GM18508 (cell line): Measurements from ENCODE around the gene PRKG2.
"Not testable (repeated sequence)": the region's sequence is repeated elsewhere in the genome, so short reads cannot be mapped to it uniquely, and the experiment has no call there.

Source experiments
- ATAC-seq: cut with Tn5 transposase; IDR thresholded peaks from one replicate; pipeline ENCODE4 v1.9.1; 2021; ENCODE audit warnings: moderate number of reproducible peaks; ENCODE audit not compliant: insufficient read depth, unreplicated experiment

PRKG2 gene, protein sequence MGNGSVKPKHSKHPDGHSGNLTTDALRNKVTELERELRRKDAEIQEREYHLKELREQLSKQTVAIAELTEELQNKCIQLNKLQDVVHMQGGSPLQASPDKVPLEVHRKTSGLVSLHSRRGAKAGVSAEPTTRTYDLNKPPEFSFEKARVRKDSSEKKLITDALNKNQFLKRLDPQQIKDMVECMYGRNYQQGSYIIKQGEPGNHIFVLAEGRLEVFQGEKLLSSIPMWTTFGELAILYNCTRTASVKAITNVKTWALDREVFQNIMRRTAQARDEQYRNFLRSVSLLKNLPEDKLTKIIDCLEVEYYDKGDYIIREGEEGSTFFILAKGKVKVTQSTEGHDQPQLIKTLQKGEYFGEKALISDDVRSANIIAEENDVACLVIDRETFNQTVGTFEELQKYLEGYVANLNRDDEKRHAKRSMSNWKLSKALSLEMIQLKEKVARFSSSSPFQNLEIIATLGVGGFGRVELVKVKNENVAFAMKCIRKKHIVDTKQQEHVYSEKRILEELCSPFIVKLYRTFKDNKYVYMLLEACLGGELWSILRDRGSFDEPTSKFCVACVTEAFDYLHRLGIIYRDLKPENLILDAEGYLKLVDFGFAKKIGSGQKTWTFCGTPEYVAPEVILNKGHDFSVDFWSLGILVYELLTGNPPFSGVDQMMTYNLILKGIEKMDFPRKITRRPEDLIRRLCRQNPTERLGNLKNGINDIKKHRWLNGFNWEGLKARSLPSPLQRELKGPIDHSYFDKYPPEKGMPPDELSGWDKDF

DNA sequence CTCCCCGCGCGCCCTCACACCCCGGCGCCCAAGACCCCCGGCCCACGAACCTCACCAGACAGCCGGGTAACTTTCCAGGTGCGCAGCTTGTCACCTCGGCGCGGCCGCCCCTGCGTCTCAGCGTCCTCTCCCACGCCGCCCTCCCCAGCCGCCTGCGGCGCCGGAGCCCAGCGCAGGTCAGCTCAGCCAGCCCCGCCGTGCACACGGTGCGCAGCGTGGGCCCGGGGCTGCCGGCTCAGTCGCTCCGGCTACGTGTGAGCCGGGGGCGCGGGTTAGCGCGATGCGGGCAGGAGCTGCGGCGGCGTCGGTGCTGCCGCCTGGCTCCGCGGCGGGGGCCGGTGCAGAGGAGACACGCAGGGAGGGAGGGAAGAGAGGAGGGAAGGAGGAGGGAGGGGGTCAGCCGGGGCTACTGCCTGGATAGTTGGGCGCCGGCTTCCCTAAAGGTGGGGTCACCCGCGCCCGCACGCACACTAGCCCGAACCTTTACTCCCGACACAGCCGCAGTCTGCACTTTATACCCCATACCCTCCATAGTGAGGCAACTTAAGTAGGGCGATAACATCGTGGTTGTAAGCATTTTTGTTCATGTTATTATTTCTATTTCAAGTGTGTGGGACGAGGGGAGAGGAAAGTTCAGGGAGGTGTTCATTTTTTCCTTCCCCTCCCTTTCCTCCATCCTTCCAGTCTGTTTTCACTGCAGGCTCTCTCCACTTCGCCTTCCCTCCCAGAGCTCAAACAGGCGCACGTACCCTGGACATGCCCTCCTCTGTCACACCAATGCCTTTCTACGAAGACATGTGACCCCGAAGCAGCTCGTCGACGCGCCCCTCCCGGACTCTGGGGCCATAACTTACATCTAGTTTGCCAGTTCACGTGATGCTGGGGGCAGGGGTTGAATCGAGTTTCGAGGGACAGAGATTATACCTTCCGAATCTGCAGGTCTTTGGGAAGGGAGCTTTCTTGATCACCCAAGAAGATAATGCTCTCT, at the start of gene PRKG2:
PRKG2 (minus strand) TSS at position 342 of the 988 bp plus-strand sequence. CDS start 10,175 bp downstream, outside the sequence.
- ATAC-seq: no peak

DNA sequence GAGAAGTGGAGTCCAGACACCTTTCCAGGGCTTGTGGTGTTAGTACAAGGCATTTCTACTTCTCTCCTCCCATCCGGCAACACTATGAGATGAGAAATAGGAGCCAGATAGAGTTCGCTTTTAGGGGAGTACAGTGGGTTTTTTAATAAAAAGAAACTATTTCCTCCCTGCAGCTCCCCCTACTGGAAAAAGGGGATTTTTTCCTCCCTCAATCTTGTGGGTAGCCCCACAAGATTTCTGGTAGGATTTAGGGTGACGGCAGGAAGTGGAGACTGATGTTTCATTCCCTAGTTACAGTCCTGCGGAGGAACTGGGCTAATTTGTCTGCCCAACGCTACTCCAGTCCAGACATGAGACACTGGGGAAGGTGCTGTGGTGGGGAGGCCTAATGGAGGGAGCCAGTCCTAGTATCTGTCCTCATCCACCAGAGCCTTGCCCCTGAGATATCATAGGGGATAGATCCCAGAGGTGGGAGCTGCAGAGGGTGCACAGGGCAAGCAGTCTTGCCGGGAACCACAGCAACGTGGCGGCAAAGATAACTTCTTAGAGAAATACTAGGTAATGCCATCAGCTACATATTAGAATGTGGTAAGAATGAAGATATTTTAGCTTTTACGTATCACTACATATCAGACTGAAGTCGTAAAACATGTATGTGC, 45.5 kb upstream of the PRKG2 start:
- no peak for ATAC-seq

DNA sequence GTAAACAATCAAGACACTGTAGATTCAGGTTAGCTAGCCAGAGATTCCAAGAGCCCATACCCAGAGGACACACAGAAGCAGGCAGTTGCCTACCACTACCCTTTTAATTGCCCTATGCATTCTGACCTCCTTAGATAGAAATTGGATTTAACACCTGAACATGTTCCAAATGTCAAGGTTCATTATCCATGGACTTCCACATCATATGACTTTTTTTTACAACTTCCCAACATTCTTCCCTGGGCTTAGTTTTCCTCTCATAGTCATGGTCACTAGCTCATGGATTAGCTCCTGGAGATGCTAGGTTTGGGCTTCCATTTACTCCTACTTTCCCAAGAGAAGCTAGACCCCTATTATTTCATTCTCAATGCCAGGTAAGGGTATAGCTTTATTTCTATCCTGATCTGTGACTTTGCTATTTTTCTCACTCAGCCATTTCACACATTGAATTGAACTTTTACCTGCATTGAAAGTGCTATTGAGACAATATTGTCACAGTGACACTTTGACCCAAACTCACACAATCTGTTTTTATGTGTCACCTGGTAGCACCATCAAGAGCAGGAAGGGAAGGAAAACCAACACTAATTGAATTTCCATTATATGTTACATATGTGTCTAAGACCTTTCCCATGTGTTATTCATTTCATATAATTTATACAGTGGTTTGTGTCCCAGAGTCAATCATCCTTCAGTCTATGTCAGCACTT, 44.0 kb upstream of the PRKG2 start:
- no peak for ATAC-seq

DNA sequence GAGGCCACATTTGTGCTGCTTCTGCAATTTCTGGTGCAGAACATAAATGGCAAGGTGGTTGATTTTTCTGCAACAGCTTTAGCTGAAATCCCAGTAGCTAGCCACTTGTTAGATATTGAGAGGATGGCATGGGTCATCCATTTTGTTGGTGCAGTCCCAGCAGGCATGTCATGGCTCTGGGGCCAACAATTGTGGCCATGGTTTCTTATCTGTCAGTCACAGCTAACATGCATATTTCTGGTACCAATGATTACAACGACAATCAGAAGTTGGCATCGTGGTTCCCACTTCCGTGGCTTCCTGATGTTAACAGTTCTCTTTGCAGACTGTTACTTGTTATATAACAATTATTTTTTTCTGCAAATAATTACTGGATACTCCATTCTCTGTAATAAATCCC, 42.8 kb upstream of the PRKG2 start:
- ATAC-seq: no peak

DNA sequence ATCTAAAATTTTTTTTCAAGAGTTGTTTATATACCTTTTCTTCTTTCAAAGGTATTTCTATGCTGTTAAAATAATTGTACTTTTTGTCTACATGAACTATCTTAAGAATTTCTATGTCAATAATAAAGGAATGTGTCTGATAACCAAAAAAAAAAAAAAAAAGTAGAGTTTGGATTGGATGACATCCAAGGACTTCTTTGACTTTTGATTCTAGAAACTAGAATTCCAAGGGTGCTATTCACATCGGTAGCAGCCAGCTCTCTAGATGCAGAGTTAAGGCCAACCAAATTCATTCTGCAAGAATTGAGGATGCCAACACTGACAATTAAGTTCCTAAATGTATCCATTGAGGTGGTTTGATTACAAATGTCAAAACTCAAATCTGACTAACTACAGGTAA, 42.0 kb upstream of the PRKG2 start:
- no peak for ATAC-seq

DNA sequence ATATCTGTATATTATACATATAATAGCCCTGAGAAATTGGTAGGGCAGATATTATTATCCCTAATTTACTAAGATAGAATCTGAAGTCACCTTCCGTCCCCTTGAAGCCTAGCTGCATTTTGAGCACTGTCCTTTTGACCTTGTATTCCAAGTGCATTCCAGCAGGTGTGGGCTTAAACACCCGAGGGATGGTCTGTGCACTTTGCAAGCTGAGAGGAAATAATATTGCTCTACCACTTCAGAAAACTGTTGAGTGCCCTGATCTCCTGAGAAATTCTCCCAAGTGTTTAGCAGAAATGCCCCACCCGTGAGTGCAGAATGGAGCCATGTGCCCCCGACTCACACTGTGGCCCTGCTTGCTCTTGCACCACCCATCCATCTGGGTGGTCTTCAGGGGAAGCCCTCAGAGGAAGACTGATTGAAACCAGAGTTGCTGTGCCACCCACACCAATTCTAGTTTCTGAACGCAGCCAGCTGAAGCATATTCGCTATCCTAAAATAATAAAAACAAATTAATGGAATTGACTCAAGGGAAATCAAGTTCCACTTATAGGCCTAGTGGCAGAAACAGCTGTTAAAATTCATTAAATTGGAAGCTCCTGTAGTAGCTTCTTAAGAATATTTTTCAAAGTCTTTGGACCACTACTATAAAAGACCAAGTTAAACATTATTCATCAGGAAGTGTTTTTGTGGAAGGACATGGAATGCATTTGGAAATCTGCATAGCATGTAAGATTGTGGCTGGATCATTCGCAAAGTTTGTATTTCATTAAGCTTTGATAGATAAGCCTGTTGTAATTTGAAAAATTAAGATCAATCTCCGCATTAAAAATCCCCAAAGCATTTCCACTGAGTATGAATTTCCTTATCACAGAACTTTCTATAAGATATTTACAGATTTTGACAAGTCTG, 41.3 kb upstream of the PRKG2 start:
- ATAC-seq: no peak

DNA sequence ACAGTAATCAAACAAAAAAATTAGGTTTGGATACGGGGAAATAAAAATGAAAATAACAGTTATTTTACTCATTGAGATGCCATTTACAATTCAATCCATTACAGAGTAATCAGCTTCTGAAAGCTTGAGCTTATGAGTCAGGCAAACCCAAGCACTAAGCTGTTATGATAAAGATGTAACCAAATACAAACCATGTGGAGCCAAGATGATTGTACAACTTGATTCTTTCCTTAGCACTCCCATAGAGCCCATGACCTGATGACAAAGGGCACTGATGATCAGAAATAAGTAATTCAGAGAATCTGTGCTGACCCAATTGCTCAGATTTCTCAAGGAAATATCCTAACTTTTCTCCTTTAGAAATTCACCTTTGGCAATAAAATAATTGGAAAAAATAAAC, 40.5 kb upstream of the PRKG2 start:
- ATAC-seq: no peak

DNA sequence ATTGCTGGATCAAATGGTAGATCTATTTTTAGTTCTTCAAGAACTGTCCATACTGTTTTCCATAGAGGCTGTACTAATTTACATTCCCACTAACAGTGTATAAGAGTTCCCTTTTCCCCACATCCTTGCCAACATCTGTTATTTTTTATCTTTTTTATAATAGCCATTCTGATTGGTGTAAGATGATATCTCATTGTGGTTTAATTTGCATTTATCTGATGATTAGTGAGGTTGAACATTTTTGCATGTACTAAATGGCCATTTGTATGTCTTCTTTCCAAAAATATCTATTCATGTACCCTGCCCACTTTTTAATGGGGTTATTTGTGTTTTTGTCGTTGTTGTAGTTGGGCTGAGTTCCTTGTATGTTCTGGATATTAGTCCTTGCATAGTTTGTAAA, 35.4 kb upstream of the PRKG2 start:
- no peak for ATAC-seq

DNA sequence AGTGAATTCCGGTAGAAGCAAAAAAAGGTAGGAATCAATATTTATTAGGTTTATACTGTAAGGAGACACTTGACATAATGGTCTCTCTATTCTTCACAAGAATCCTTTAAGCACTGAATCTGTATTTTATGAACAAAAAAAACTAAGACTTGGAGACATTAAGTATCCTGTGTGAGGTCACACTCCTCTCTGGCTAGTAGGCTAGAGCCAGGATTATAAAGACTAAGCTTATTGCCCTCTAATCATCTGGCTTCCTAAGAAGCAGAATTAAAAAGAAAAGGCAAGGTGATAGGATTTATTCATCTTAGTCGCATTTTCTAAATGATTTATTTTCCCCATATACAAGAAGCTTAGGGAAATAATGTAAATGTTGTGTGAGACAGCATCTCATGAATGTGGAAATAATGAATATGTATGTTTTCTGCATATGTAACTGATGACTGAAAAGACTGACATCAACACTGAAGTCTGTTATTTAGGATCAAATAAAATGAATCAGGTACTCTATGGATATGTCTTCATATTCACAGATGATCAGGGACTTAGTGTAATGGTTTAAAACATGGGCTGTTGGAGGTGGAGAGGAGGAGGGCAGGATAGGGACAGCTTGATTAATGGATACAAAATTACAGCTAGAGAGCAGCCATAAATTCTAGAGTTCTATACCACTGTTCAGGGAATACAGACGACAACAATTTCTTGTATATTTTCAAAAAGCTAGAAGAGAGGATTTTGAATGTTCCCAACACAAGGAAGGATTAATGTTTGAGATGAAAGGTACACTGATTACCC, 30.4 kb upstream of the PRKG2 start:
- ATAC-seq: no peak

DNA sequence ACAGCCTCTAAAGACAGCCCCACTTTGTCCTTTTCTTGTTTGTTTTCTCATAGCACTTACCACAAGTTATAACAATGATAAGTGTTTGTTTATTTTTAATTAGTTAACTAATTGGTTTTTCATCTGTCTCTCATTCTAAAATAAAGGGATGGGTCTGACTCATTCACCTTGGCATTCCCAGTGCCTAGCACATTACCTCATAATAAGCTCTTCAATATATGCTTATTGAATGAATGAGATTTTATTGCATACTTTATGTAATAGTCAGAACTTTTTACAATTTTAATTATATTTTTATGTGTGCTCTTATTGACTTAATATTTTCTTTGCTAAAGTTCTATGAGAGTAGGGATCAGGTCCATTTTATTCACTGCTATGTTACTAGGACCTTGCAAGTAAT, 22.8 kb upstream of the PRKG2 start:
- no peak for ATAC-seq

DNA sequence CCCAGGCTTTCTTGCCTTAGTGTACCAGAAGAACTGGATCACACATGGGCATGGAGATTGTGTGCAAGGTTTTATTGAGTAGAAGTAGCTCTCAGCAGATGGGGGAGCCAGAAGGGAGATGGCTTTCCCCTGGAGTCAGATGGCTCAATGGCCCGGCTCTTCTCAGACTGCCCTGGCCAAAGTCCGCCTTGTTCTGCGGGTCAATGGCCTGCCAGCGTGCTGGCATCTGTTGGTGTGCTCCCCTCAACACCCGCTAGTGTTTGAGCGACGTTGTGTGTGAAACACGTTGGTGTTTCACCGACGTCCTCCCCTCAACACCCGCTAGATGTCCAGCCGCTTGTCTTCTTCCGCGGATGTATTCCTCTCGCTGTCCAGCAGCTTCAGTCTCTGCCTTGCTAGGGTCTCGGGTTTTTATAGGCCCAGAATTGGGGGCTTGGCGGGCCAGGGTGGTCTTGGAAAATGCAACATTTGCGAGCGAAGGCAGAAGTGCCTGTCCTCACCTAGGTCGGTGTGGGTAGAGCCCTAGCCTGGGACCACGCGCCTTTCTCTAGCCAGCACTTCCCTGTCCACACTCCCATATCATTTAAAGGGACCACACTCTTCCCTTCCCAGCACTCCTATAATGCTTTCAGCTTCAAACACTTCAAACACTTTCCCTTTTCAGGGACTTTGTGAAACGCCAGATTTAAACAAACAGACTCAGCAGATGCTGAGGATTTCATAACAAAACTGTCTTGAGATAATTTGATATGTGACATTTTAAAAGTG, 21.1 kb upstream of the PRKG2 start:
- ATAC-seq: no peak

DNA sequence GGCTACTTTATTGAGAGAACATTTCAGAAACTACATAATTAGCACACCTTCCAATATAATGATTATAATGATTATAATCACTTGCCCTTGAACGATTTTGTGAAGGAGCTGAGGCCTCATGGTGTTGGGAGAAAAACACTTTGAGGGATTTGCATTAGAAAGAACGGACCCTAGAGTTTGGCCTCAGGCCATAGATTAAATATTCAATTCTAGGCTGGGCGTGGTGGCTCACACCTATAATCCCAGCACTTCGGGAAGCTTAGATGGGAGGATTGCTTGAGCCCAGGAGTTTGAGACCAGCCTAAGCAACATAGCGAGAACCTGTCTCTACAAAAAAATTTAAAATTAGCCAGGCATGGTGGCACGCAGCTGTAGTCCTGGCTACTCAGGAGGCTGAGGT, 12.9 kb upstream of the PRKG2 start:
- ATAC-seq: no peak

DNA sequence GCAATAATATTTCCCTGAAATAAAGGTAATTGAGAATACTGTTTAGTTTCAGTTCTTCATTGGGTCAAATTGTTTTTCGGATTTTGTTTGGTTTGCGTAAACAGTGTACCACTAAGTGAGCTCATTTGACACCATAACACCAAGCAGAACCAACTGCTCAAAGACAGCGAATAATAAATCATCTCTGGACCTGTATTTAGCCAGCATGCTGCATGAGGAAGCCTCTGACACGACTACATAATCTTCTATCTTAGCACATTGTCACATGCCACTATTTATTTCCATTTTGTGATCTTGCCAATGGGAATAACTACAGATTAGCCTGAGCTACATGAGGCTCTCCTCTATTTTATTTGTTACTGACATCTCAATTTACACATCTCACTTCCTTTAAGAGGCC, 12.1 kb upstream of the PRKG2 start:
- ATAC-seq: no peak

DNA sequence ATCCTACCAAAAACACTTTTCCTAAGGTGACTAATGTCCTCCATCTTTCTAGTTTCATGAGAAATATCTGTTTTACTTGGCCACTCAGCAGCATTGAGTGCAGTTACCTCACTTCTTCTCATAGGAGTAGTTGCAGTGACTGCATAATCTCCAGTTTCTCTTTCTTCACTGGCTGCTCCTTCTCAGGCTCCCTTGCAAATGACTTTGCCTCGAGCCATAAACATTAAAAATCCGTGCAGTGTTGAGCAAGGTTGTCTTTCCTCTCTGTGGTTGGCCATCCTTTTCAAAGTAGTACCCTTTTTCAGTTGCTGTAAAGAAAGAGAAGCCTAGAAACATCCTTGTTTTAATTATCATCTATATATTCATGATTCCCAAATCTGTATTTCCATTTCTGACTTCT, 10.2 kb upstream of the PRKG2 start:
- no peak for ATAC-seq

DNA sequence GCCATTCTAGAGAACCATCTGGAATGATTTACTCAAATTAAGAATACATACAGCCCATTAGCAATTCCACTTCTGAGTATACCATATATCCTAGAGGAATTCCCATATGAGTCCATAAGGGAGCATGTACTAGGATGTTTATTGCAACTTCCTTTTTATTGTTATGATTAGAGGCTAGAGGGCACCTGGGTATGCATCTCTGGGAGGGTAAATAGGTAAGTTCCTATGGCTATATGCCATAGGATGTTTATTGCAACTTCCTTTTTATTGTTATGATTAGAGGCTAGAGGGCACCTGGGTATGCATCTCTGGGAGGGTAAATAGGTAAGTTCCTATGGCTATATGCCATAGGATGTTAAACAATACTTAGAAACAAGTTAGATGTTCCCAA, 7.1 kb upstream of the PRKG2 start:
- not testable (repeated sequence) for ATAC-seq

DNA sequence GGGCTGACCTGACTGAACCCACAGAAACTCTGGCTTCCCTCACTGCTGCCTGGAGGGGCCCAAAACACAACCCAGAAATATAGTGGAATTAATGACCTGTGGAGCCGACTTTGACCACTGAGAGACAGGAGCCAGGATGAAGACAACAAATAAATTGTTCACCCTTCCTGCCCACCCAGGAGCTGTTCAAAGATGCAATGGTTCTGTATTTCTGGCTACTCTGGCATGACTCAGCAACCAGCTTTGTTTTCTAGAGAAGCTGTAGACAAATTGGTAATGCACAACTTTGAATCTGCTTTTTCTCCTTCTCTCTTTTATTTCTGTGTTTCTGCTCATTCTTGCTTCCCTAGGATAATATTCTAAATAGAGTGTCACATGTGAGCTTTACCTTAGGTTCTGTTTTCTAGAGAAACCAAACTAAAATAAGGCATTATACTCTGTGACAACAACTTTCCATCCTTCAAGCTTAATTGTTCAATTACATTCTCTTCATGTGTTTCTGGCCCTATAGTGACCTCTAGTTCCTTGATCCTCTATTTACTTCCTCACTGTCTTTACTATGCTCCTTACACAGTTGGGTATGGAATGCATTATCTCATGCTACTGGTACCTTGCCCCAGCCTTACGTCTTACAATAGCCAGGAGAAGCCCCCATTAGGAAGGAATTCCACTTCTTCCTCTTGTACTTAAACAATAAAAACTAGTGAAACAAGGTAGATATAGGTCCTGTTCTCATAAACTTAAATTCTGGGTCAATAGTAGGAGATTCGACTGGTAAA, 6.5 kb upstream of the PRKG2 start:
- no peak for ATAC-seq
